Stimulated activated CD4-positive, alpha-beta T cell treated with anti-CD3 and anti-CD28 coated beads, TNF-alpha, amount 100 ng/mL, for 4 hours (primary cell): ENCODE results near the gene GADD45B.

Experiments used
- DNase-seq, 3 experiments: peaks; one replicate each; pipeline ENCODE4 v3.0.0-alpha.2; 2020; ENCODE audit warnings: low read depth in 3 of 3

Gene GADD45B, protein sequence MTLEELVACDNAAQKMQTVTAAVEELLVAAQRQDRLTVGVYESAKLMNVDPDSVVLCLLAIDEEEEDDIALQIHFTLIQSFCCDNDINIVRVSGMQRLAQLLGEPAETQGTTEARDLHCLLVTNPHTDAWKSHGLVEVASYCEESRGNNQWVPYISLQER

DNA sequence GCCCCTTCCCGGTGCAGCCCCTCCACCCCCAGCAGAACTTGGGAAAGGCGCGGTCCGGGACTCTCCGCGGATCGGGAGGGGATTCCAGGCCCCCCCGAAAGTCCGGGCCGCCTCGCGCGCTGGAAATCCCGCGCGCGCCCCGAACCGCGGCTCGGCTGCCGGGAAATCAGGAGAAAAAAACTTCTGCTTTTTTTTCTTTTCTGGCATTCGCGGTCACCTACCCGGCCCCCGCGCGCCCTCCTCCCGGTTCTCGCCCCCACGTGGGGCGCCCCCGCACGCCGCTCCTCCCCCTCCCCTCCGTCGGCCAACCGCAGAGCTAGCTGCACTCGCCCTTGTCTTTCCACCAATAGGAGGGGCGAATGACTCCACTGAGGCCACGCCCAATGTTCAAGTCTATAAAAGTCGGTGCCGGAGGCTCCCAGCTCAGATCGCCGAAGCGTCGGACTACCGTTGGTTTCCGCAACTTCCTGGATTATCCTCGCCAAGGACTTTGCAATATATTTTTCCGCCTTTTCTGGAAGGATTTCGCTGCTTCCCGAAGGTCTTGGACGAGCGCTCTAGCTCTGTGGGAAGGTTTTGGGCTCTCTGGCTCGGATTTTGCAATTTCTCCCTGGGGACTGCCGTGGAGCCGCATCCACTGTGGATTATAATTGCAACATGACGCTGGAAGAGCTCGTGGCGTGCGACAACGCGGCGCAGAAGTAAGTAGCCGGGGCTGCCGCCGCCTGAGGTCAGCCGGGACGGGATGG, at the start of gene GADD45B:
Gene GADD45B, plus strand, starts transcription at position 426 of the 749 bp plus-strand sequence. Its CDS starts 232 bp downstream, at position 658.
- peak; percentile 95 to 98 (median 95) for DNase-seq

DNA sequence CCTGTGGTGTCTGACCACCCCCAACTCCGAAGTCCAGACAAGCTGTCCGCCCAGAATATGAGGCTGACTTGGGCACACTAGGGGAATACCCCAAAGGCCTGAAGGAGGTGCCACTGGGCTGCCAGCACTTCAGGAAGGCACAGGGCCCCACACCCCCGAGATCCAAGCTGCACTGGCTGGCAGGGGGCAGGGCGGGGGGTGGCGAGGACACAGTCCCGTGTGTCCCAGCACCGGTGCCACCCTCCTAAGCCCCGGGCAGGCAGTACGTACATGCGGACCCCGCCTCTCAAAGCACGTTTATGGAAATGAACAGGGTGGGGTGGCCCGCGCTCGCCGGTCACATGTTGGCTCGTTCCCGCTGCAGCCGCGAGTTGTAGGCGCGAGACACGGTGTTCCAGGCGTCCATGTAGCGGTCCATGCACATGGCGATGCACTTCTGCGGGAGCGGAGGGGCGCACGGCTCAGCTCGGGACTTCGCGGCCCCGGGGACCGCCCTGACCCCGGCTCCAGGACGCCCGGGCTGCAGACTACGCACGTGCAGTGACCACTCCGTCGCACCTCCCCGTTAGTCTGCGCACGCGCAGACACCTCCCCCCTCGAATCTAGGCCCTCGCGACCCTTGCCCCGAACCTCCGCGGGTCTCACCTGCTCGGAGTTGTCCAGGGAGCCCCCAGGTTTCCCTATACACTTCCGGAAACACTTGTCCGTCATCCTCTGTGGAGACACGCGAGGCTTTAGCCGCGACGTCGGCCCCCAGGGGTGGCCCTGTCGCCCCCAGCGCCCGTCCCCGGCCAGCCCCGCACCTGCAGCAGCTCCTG, 49.1 kb upstream of the GADD45B start:
- DNase-seq = peak; percentile 14 to 50 (median 26)

DNA sequence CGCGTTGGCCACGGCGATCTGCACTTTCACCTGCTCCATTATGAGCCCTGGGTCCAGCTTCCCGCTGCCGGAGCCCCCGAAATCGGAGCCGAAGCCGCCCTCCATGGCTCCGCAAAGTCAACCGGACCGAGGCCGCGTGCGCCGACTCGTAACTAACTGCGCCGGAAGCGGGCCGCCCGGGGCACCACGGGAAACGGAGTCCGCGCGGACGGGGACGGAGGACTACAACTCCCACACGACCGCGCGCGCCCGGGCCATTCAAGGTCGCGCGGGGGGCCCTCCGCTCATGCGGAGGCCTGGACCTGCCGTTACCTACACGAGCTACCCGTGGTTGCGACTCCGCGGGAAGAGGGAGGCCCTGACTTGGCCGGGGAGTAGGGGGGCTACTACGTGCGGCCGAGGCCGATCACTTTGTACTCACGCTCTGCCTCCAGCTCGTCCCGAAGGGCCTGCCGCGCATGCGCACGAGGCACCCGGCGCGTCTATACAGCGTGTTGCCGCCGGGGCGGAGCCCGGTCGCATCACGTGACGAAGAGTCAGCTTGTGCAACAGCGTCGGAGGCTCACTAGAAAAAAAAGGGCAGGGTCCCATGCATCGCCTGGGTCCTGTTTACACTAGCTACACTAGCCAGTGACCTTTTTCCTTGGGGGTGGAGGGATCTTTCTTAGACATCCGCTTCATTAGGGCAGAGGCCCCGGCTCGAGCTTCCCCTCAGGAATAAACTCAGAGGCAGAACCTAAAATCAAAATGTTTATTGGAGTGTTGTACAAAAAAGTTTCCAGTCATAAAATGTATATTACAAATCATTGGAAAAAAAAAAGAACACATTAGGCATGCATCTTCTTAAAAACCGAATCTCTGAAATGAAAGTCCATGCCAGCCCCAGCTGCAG, 48.3 kb upstream of the GADD45B start, which contains the start of gene TIMM13:
Gene TIMM13, minus strand, starts transcription at position 158 of the 892 bp plus-strand sequence. Its CDS starts 53 bp downstream, at position 105.
- peak; percentile 92 to 94 (median 93) for DNase-seq

DNA sequence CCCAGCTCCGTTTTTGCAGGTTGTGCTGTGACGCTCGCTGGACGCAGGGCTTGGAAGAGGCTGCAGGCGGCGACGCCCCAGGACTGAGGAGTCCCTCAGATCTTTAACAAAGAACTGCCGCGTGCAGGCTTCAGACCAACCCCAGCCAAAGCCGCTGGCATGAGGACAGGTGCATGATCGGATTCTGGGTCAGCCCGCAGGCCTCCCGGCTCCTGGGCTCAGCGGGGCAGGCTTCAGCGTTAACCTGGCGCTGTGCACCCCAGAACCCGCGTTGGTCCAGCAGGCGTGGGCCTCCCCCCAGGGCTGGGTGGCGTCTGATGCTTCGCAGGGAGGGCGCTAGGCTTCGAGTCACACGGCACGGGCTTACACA, 47.6 kb upstream of the GADD45B start:
- DNase-seq = no peak

DNA sequence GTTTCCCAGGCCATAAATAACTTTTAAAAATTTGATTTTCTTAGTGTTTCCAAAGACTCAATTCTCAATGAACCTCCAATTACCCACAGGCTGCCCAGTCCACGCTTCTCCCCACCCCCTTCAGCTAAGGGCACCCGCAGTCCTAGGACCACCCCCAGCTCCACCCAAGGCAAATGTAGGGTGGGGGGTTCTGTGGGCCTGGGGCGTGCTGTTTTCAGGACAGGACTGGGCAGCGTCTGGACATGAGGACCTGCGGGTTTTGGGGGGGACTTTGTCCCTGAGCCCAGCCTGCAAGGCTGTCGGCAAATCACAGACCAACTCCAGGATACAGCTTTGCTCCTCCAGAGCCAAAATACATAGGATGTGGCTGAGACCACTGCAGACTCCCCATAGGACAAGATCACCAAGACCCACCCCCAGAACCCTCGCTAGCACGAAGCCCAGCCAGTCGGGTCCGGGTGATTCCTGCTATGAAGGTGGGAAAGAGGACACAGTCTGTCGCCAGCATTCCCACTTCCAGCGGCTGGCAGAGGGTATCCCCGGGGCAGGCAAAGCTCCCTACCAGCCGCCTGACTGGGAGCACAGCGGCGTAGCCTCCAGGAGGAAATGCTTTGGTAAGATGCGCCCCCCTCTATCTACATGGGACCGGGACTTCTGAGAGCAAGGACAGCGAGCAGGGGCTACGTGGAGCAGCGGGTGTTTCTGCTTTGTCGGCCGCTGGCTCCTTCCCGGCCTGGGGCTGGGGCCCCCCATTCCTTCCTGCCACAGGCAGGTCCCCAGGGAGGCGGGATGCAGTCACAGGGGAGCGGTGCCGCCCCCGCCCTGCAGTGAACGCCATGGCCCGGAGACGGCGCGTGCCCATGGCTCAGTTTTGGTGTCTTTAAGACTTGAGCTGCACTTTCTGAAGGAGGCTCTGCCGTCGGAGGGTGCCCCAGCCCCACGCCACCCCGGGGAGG, 46.9 kb upstream of the GADD45B start:
- no peak for DNase-seq

DNA sequence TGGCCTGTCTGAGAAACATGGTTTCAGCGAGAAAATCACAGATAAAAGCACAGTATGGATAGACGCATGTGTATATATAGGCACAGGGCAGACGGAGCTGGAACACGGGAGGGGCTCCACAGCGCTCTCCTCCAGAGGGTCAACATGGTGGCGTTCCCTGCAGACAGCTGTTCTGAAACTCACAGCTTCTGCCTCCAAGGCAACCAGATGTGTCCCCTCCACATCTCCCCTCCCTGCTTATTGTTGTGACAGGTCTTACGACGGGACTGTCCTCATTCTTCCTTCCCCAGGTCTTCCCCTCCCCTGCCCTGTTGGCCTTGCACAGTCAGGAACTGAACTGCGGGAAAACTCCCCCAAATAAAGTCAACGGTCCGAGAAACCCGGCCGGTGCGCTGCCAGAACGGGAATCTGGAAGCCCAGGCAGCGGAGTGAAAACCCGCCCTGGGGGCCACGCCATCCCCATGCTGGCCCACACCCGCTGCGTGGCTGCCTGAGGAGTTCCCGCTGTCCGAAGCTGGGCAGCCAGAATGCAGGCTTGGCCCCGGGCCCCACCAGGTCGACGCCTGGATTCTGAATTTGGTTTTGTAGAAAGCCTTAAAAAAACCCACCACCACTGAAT, 45.9 kb upstream of the GADD45B start:
- DNase-seq = no peak

DNA sequence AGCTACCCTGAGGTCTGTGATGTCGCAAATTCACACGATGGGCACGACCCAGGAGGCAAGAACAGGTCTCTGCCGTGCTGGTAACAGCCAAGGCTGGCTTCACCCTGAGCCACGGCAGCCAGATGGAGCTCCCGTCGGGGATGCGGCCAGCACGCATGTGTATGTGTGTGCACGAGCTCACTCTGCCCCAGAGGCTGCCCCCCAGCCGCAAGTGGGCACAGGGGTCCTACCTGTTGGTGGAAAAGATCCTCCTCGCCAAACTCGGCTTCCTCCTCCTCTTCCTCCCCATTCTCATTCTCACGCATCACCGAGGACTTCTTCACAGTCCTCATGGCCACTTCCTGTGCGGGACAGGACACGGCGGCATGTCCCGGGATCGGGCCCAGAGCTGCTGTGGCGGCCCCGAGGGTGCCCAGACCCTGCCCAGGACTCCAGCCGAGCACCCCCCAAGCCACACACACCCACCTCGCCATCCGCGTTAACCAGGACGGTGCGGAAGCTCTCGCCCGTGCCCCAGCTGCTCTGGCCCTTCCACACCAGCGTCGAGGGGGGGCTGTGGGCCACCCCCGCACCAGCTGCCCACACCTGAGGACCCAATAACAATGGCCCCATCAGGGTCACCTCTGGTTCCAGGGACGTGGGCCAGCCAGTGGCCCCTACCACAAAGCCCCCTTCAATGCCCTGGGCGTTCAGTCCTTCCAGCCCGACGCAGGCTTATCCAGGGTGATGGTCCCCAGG, 44.4 kb upstream of the GADD45B start:
- no peak for DNase-seq

DNA sequence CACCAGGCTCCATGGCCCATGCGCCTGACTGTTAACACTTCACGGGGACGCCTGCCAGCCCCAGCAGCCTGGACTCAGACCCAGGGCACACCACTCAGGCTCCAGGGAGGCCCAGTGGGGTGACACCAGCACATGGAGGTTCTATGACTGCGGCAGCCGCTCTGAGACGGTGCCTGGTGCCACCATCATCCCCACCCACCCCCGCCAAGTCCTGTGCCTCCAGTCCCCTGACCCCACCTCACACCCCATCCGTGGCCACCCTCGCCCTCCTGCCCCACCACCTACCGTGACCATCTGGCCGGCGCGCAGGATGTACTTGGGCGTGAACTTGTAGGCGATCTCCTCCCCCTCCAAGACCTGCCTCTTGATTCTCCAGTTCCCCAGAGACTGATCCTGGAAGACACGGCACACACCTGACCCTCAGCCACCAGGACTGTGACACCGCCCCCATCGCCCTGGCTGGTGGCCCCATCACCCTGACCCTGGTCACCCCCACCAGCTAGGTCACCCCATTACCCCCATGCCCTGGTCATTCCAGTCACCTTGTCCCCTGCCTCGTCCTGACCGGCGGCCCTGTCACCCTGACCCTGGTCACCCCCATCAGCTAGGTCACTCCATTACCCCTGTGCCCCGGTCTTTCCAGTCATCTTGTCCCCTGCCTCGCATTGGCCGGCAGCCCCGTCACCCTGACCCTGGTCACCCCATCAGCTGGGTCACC, 43.6 kb upstream of the GADD45B start:
- DNase-seq = no peak

DNA sequence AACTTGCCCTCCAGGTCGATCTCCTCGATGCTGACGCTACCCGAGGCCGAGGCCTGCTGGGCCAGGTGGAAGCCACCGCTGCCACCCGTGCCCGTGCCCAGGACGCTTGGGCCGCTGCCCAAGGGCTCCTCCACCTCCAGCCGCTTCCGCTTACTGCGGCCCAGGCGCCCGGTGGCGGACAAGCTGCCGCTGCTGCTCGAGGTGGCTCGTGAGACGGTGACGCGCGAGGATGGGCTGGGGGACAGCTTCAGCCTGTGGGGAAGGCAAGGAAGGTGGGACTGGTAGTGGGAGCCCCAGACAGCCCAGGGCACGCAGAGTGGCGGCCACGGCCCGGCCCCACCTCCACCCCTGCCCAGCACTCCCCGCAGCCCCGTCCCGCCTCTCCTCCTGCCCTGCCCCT, 42.1 kb upstream of the GADD45B start:
- DNase-seq = no peak

DNA sequence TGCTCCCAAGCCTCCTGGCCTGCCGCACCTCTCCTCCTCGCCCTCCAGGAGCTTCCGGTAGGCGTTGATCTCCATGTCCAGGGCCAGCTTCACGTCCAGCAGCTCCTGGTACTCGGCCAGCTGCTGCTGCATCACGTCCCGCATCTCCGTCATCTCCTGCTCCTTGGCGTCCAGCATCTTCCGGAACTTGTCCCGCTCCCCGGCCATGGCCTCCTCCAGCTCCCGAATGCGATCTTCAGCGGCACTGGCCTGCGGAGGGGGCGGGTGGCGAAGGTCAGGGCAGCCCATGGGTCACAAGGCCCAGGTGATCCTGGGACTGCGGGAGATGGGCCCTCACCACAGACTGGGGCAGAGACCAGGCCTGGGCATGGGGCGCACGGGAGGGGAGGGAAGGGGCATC, 41.7 kb upstream of the GADD45B start:
- no peak for DNase-seq

DNA sequence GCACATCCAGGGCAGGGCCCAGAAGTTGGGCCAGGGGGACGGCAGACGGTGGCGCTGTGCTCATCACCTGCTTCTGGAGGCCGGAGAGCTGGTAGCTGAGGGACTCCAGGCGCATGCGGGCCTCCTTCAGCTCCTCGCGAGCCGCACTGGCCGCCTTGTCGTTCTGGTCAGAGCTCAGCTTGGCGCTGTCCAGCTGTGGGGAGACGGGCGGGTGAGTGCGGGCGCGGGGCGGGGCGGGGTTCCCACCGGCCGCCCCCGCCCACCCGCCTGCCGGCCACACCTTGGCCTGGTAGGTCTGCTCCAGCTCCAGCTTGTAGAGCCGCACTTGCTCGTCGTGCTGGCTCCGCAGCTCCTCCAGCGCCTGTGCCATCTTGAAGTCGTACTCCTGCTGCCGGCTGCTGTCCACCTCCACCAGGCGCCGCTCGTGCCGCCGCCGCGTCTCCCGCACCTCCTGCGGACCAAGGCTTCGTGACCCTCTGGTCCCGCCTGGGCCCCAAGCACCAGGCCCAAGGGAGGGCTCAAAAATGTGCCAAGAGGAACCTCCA, 41.1 kb upstream of the GADD45B start:
- DNase-seq = no peak

DNA sequence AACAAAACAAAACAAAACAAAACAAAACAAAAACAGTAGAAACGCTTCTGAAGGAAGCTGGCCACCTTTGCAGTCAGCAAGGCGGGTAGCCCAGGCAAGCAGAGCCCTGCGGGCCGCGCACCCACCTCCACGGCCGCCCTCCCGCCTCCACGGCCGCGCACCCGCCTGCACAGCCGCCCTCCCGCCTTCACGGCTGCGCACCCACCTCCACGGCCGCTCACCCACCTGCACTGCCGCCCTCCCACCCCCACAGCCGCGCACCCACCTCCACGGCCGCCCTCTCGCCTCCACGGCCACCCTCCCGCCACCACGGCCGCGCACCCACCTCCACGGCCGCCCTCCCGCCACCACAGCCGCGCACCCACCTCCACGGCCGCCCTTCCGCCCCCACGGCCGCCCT, 39.5 kb upstream of the GADD45B start:
- no peak for DNase-seq

DNA sequence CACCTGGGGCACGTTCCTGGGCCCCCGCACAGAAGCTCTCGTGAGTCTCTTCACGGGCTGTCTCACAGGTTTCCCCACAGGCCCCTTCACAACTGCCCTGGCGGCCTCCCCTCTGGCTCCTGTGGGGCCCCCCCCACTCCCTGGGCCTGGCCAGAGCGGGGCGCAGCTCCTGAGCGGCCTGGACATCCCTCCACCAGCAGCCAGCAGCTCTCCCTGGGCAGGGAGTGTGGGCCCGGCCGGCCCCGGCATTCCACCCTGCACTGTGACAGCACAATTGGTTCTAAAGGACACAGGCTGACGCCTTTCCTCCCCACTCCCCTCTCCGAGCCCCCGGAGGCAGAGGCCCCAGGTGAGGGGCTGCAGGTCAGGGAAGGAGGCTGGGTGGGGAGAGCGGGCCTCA, 39.0 kb upstream of the GADD45B start:
- DNase-seq = no peak

DNA sequence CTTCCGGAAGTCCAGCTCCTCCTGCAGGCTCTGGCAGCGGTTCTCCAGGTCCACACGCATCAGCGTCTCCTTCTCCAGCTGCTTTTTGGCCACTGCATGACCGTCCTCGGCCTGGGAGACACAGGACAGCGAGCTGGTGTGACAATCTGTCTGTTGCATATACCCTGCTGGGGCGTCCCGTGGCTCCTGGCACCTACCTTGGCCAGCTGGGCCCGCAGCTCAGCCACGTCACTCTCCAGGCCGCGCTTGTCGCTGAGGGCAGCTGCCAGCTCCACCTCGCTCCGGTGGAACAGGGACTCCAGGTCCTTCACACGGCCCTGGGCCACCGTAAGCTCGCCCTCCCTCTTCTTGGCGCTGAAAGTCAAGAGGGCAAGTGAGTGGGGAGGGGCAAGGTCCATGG, 37.7 kb upstream of the GADD45B start:
- no peak for DNase-seq

DNA sequence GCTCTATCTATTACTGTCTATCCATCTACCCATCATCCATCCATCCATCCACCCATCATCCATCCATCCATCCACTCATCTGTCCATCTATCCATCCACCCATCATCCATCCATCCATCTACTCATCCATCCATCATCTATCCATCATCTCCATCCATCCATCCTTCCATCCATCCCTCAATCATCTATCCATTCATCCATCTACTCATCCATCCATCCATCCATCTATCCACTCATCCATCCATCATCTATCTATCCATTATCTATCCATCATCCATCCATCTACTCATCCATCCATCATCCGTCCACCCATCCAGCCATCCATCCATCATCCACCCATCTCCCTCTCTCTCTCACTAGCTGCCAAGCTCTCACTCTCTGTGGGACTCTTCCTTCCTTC, 35.4 kb upstream of the GADD45B start:
- no peak for DNase-seq

DNA sequence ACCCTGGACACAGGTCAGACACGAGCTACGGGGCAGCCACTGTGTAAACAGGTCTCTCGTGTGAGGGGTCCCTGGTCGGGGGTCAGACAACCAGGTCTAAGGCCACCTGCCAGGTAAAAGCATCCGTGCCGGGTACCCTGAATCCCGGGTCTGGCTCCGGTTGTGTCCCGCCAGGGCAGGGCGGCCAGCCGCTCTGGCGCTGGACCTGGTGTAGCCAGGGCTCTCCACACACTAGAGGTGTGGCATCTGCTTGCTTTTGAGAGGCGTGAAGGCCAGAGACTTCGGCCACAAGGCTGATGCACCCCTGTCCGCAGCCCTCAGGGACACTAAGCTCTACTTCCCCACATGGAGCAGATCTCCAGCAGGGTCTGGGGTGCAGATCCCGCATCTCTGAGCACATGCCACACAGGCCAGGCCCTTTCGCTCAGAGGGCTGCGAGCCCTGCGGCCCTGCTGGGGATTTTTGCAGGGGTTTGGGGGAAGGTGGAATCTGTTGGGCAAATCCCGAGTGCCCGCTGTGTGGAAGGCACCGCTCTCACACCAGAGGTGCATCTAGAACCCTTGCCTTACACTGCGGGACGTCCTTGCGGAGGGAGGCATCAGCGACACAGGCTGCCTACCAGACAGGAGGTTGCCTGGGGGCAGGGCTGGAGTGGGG, 34.7 kb upstream of the GADD45B start:
- DNase-seq = no peak

DNA sequence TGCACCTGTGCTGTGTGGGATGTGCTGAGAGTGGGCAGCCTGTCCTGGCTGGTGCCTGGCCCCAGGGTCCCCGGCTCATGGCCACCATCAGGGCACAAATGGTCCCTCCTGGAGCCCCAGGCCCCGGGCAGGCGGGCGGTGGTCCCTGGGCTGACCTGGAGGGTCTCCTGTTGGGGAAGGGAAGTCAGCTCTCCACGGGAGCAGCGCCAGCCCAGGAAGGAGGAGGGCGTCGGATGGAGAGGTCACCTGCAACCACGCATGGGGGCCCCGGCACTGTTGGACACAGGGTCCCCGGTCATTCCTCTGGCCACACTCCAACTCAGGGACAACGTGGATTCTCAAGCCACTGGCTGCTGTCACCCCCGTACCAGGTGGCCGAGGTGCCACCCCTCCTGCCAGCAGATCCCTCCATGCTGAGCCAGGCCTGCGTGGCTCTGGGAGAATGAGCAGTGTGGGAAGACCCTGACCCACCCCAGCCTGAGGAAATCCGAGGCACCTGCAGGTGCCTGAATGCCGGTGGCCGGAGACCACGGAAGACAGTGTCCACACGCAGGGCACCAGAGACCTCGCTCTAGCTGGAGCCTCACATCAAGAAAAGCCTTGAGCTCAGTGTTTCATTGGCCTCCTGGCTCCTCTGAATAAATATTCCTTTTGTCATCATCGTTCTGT, 32.7 kb upstream of the GADD45B start:
- DNase-seq = no peak
